ENCODE results near the gene BOLA3. TPM values are rescaled to one million over a fixed set of nuclear protein-coding genes. Genes with fewer than 3 reads are reported as not detected.

The BOLA3 gene
- total RNA-seq, 4 donors from 2014 or later: 27.6 to 54.3 (median 39.6) TPM

- TF ChIP-seq CTCF (IDR thresholded peaks at IDR 0.05): no peak
- ATAC-seq (ENCODE audit: low FRiP score) (no peak), DNase-seq (ENCODE audit: low spot score) (no peak)
Measured at GRCh38 chr2:74111380-74111779, 36.3 kb downstream of the BOLA3 start.

- ATAC-seq (ENCODE audit: low FRiP score) (no peak), DNase-seq (ENCODE audit: low spot score) (no peak)
- no peak for TF ChIP-seq CTCF (IDR thresholded peaks at IDR 0.05)
Measured at GRCh38 chr2:74110537-74110936, 37.2 kb downstream of the BOLA3 start.

- no peak for TF ChIP-seq CTCF (IDR thresholded peaks at IDR 0.05)
- DNase-seq (ENCODE audit: low spot score): no peak
- ATAC-seq (ENCODE audit: low FRiP score): no peak
Measured at GRCh38 chr2:74109551-74109950, 38.2 kb downstream of the BOLA3 start.

GRCh38 chr2:74107071-74107470, 40.6 kb downstream of the BOLA3 start:
- DNase-seq (ENCODE audit: low spot score): no peak
- TF ChIP-seq CTCF (IDR thresholded peaks at IDR 0.05): no peak
- ATAC-seq (ENCODE audit: low FRiP score): no peak

GRCh38 chr2:74105413-74105812, 42.3 kb downstream of the BOLA3 start:
- no peak for DNase-seq (ENCODE audit: low spot score)
- no peak for TF ChIP-seq CTCF (IDR thresholded peaks at IDR 0.05)
- ATAC-seq (ENCODE audit: low FRiP score): no peak

- no peak for ATAC-seq (ENCODE audit: low FRiP score)
- TF ChIP-seq CTCF (IDR thresholded peaks at IDR 0.05): peak in 1 of 3 donors; percentile 15
- no peak for DNase-seq (ENCODE audit: low spot score)
Measured at GRCh38 chr2:74104839-74105238, 42.9 kb downstream of the BOLA3 start.

GRCh38 chr2:74103763-74104162, 43.9 kb downstream of the BOLA3 start:
- no peak for TF ChIP-seq CTCF (IDR thresholded peaks at IDR 0.05)
- DNase-seq (ENCODE audit: low spot score): no peak
- ATAC-seq (ENCODE audit: low FRiP score): no peak

Data from omental fat pad (tissue), 4 donors.